Measurements from ENCODE around the gene DUS3L. TPM values are rescaled to one million over a fixed set of nuclear protein-coding genes. Genes with fewer than 3 reads are reported as not detected.

Gene DUS3L
- total RNA-seq, 1 donor from 2014 or later = 16.2 TPM

GRCh38 chr19:5811117-5811516 lies 20.2 kb upstream of the DUS3L start:
- no peaks in the 10 kb centered on the region for H3K4me1 Mint-ChIP-seq (ENCODE audit: unreplicated experiment)
- TF ChIP-seq, protein P1, sequence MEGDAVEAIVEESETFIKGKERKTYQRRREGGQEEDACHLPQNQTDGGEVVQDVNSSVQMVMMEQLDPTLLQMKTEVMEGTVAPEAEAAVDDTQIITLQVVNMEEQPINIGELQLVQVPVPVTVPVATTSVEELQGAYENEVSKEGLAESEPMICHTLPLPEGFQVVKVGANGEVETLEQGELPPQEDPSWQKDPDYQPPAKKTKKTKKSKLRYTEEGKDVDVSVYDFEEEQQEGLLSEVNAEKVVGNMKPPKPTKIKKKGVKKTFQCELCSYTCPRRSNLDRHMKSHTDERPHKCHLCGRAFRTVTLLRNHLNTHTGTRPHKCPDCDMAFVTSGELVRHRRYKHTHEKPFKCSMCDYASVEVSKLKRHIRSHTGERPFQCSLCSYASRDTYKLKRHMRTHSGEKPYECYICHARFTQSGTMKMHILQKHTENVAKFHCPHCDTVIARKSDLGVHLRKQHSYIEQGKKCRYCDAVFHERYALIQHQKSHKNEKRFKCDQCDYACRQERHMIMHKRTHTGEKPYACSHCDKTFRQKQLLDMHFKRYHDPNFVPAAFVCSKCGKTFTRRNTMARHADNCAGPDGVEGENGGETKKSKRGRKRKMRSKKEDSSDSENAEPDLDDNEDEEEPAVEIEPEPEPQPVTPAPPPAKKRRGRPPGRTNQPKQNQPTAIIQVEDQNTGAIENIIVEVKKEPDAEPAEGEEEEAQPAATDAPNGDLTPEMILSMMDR (IDR thresholded peaks at IDR 0.05; ENCODE audit: unreplicated experiment) = no peak
- H3K36me3 Mint-ChIP-seq (ENCODE audit: low read depth, unreplicated experiment) = peaks cover 7% of the 10 kb centered on the region
- no peak for DNase-seq (ENCODE audit: low spot score)
- H3K9me3 Mint-ChIP-seq (ENCODE audit: unreplicated experiment) = no peaks in the 10 kb centered on the region
- no peak overlapping the region for H3K4me3 Mint-ChIP-seq (ENCODE audit: unreplicated experiment)
- no peak overlapping the region for H3K27ac Mint-ChIP-seq (ENCODE audit: unreplicated experiment)
- H3K27me3 Mint-ChIP-seq (ENCODE audit: unreplicated experiment) = peaks cover 10% of the 10 kb centered on the region

DNA sequence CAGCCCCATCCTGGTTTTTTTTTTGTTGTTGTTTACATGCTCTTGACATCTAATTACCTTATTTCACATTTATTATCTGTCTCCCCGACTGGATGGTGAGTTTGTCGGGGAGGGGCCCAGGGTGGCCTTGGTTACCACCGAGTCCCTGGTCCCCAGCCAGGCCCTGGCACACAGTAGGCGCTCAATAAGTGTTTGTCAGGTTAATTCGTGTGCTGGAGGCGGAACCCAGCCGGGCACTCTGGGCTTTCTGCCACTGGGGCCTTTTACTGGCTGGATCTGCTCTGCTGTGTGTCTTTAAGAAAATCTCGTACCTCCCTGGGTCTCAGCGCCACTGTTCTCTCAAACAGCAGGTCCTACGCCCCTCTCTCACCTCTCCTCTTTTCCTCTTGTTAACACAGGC lies 18.5 kb upstream of the DUS3L start:
- Mint-ChIP-seq H3K4me1 (ENCODE audit: unreplicated experiment) (no peaks in the 10 kb centered on the region), H3K36me3 (ENCODE audit: low read depth, unreplicated experiment) (peaks cover 7% of the 10 kb centered on the region), H3K27ac (ENCODE audit: unreplicated experiment) (no peak overlapping the region), H3K9me3 (ENCODE audit: unreplicated experiment) (no peaks in the 10 kb centered on the region), H3K27me3 (ENCODE audit: unreplicated experiment) (peaks cover 8% of the 10 kb centered on the region), H3K4me3 (ENCODE audit: unreplicated experiment) (no peak overlapping the region)
- TF ChIP-seq, protein P1 (IDR thresholded peaks at IDR 0.05; ENCODE audit: unreplicated experiment) = no peak
- no peak for DNase-seq (ENCODE audit: low spot score)

- peaks cover 12% of the 10 kb centered on the region for H3K27me3 Mint-ChIP-seq (ENCODE audit: unreplicated experiment)
Measured at GRCh38 chr19:5809053-5809452, 18.1 kb upstream of the DUS3L start.

DNA sequence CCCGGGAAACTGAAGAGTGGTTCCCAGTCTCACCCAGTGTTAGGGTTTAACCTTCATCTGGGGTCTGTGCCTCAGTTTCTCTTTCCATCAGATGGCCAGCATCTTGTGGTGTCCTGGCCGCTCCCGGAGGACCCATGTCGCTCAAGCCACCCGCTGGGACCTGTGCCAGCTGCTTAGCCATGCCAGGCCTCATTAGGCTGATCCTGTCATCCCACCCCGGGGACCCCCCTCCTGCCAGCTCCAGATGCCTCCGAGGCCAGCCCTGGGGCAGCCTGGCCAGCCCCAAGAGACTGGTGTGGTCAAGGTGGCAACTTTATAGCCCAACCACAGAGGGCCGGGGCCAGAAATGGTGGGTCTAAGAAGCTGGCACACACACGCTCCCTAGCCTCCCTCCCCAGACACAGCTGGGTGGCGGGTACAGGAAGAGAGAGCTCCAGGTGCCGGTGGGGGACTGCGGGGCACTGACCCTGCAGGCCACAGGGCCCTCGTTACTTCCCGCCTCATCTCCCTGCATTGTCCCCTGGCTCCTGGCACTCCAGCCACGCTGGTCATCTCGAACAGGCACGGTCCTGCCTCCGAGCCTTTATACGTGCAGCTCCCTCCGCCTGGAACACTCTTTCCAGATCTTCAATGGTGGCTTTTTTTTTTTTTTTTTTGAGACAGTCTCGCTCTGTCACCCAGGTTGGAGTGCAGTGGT lies 17.3 kb upstream of the DUS3L start:
- no peak overlapping the region for H3K4me3 Mint-ChIP-seq (ENCODE audit: unreplicated experiment)
- no peak overlapping the region for H3K27ac Mint-ChIP-seq (ENCODE audit: unreplicated experiment)
- H3K36me3 Mint-ChIP-seq (ENCODE audit: low read depth, unreplicated experiment) = peaks cover 7% of the 10 kb centered on the region
- TF ChIP-seq, protein P1 (IDR thresholded peaks at IDR 0.05; ENCODE audit: unreplicated experiment) = no peak
- no peaks in the 10 kb centered on the region for H3K9me3 Mint-ChIP-seq (ENCODE audit: unreplicated experiment)
- DNase-seq (ENCODE audit: low spot score) = no peak
- H3K4me1 Mint-ChIP-seq (ENCODE audit: unreplicated experiment) = no peaks in the 10 kb centered on the region
- peaks cover 15% of the 10 kb centered on the region for H3K27me3 Mint-ChIP-seq (ENCODE audit: unreplicated experiment)

More at GRCh38 chr19:5809053-5809452, 18.1 kb upstream of the DUS3L start:
- DNase-seq (ENCODE audit: low spot score) = no peak
- TF ChIP-seq, protein P1 (IDR thresholded peaks at IDR 0.05; ENCODE audit: unreplicated experiment) = no peak
- Mint-ChIP-seq H3K4me3 (ENCODE audit: unreplicated experiment) (no peak overlapping the region), H3K27ac (ENCODE audit: unreplicated experiment) (no peak overlapping the region), H3K9me3 (ENCODE audit: unreplicated experiment) (no peaks in the 10 kb centered on the region), H3K4me1 (ENCODE audit: unreplicated experiment) (no peaks in the 10 kb centered on the region), H3K36me3 (ENCODE audit: low read depth, unreplicated experiment) (peaks cover 7% of the 10 kb centered on the region)

DNA sequence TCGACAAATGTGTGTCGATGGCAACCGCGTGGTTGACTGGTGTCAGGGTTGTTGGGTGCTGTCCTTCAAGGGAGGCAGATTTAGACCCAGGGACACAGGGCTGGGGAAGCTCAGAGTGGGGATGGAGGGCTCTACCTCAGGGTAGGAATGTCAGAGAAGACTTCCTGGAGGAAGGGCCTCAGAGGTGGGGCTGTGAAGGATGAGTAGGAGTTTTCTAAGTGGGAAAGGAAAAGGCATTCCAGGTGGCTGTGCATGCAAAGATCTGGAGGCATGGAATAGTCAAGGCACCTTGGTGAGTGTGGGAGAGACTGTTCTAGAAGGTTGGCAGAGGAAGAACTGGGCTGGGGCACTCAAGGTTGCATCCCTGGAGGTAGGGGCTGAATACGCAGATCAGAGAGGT lies 15.9 kb upstream of the DUS3L start:
- Mint-ChIP-seq H3K4me3 (ENCODE audit: unreplicated experiment) (peak overlapping the region; percentile 37), H3K9me3 (ENCODE audit: unreplicated experiment) (no peaks in the 10 kb centered on the region), H3K27me3 (ENCODE audit: unreplicated experiment) (peaks cover 21% of the 10 kb centered on the region), H3K4me1 (ENCODE audit: unreplicated experiment) (no peaks in the 10 kb centered on the region), H3K27ac (ENCODE audit: unreplicated experiment) (no peak overlapping the region), H3K36me3 (ENCODE audit: low read depth, unreplicated experiment) (peaks cover 7% of the 10 kb centered on the region)
- TF ChIP-seq, protein P1 (IDR thresholded peaks at IDR 0.05; ENCODE audit: unreplicated experiment) = no peak
- no peak for DNase-seq (ENCODE audit: low spot score)
